Measurements from ENCODE around the gene CTNNA3. TPM values are rescaled to one million over a fixed set of nuclear protein-coding genes. Genes with fewer than 3 reads are reported as not detected.

The CTNNA3 gene
- total RNA-seq, 1 experiment from 2014 or later: 0.20 TPM

- DNase-seq: no peak
- intact Hi-C loops (cut with micrococcal nuclease; ENCODE audit: unreplicated experiment): no loop called here
- H3K4me1 ChIP-seq: no peaks in the 10 kb centered on the region
- Mint-ChIP-seq H3K27ac (ENCODE audit: unreplicated experiment) (no peak overlapping the region), H3K36me3 (ENCODE audit: insufficient read depth, unreplicated experiment) (no peaks in the 10 kb centered on the region), H3K4me3 (ENCODE audit: unreplicated experiment) (no peak overlapping the region), H3K9me3 (ENCODE audit: unreplicated experiment) (no peaks in the 10 kb centered on the region), H3K27me3 (ENCODE audit: insufficient read depth, unreplicated experiment) (no peaks in the 10 kb centered on the region), H3K4me1 (ENCODE audit: low read depth, unreplicated experiment) (no peaks in the 10 kb centered on the region)
- H3K9me3 ChIP-seq: peaks cover 2% of the 10 kb centered on the region; the same call in 1 of the 2 replicates
- H3K27me3 ChIP-seq (replicated peaks; ENCODE audit: control insufficient read depth, insufficient read depth, low read length): no peaks in the 10 kb centered on the region
- ChIA-PET POLR2A (no interaction called here), CTCF (no interaction called here)
- no peaks in the 10 kb centered on the region for H3K36me3 ChIP-seq (ENCODE audit: control insufficient read depth, insufficient read depth, low read length)
- H3K4me3 ChIP-seq (ENCODE audit: low read depth, low read length): no peak overlapping the region
- no TSS peak for BruUV-seq (replicated peaks)
- no peak for TF ChIP-seq CTCF (IDR thresholded peaks at IDR 0.05; ENCODE audit: insufficient read depth in 1 of 2, low read depth in 1 of 2, low read length in 1 of 2, severe bottlenecking in 1 of 2, unreplicated experiment in 1 of 2)
Measured at GRCh38 chr10:67140641-67141040, 555.4 kb downstream of the CTNNA3 start.

- no peak for TF ChIP-seq CTCF (IDR thresholded peaks at IDR 0.05; ENCODE audit: insufficient read depth in 1 of 2, low read depth in 1 of 2, low read length in 1 of 2, severe bottlenecking in 1 of 2, unreplicated experiment in 1 of 2)
- Mint-ChIP-seq H3K36me3 (ENCODE audit: insufficient read depth, unreplicated experiment) (no peaks in the 10 kb centered on the region), H3K9me3 (ENCODE audit: unreplicated experiment) (no peaks in the 10 kb centered on the region), H3K27ac (ENCODE audit: unreplicated experiment) (no peak overlapping the region), H3K4me3 (ENCODE audit: unreplicated experiment) (no peak overlapping the region), H3K27me3 (ENCODE audit: insufficient read depth, unreplicated experiment) (no peaks in the 10 kb centered on the region), H3K4me1 (ENCODE audit: low read depth, unreplicated experiment) (no peaks in the 10 kb centered on the region)
- Histone ChIP-seq H3K9me3 (no peaks in the 10 kb centered on the region), H3K4me1 (no peaks in the 10 kb centered on the region), H3K27me3 (replicated peaks; ENCODE audit: control insufficient read depth, insufficient read depth, low read length) (no peaks in the 10 kb centered on the region), H3K4me3 (ENCODE audit: low read depth, low read length) (no peak overlapping the region), H3K36me3 (ENCODE audit: control insufficient read depth, insufficient read depth, low read length) (no peaks in the 10 kb centered on the region)
- ChIA-PET POLR2A (no interaction called here), CTCF (no interaction called here)
- intact Hi-C loops (cut with micrococcal nuclease; ENCODE audit: unreplicated experiment): no loop called here
- no peak for DNase-seq
- BruUV-seq (replicated peaks): no TSS peak
Measured at GRCh38 chr10:67127441-67127840, 568.6 kb downstream of the CTNNA3 start.

GRCh38 chr10:67119651-67120050 is 576.3 kb downstream of the CTNNA3 start:
- TF ChIP-seq CTCF (IDR thresholded peaks at IDR 0.05; ENCODE audit: insufficient read depth in 1 of 2, low read depth in 1 of 2, low read length in 1 of 2, severe bottlenecking in 1 of 2, unreplicated experiment in 1 of 2): no peak
- ChIA-PET CTCF (no interaction called here), POLR2A (no interaction called here)
- intact Hi-C loops (cut with micrococcal nuclease; ENCODE audit: unreplicated experiment): loop anchor here (5.0 kb wide), 1 partner anchor 188 kb away; no protein-coding TSS in a partner anchor
- Histone ChIP-seq H3K36me3 (ENCODE audit: control insufficient read depth, insufficient read depth, low read length) (no peaks in the 10 kb centered on the region), H3K9me3 (no peaks in the 10 kb centered on the region), H3K27me3 (replicated peaks; ENCODE audit: control insufficient read depth, insufficient read depth, low read length) (0 out of 2 replicates have a peak, but pooled peaks cover 2% of the 10 kb centered on the region), H3K4me3 (ENCODE audit: low read depth, low read length) (no peak overlapping the region), H3K4me1 (peaks cover 5% of the 10 kb centered on the region)
- H3K4me3 Mint-ChIP-seq (ENCODE audit: unreplicated experiment): no peak overlapping the region
- peaks cover 7% of the 10 kb centered on the region for H3K4me1 Mint-ChIP-seq (ENCODE audit: low read depth, unreplicated experiment)
- no peaks in the 10 kb centered on the region for H3K36me3 Mint-ChIP-seq (ENCODE audit: insufficient read depth, unreplicated experiment)
- peaks cover 3% of the 10 kb centered on the region for H3K27me3 Mint-ChIP-seq (ENCODE audit: insufficient read depth, unreplicated experiment)
- no peak for DNase-seq
- H3K9me3 Mint-ChIP-seq (ENCODE audit: unreplicated experiment): no peaks in the 10 kb centered on the region
- no TSS peak for BruUV-seq (replicated peaks)
- no peak overlapping the region for H3K27ac Mint-ChIP-seq (ENCODE audit: unreplicated experiment)

All from Caco-2 (cell line).